Measurements from ENCODE around the gene FFAR4.
"Not testable (repeated sequence)": the region's sequence is repeated elsewhere in the genome, so short reads cannot be mapped to it uniquely, and the experiment has no call there.

The FFAR4 gene

DNA sequence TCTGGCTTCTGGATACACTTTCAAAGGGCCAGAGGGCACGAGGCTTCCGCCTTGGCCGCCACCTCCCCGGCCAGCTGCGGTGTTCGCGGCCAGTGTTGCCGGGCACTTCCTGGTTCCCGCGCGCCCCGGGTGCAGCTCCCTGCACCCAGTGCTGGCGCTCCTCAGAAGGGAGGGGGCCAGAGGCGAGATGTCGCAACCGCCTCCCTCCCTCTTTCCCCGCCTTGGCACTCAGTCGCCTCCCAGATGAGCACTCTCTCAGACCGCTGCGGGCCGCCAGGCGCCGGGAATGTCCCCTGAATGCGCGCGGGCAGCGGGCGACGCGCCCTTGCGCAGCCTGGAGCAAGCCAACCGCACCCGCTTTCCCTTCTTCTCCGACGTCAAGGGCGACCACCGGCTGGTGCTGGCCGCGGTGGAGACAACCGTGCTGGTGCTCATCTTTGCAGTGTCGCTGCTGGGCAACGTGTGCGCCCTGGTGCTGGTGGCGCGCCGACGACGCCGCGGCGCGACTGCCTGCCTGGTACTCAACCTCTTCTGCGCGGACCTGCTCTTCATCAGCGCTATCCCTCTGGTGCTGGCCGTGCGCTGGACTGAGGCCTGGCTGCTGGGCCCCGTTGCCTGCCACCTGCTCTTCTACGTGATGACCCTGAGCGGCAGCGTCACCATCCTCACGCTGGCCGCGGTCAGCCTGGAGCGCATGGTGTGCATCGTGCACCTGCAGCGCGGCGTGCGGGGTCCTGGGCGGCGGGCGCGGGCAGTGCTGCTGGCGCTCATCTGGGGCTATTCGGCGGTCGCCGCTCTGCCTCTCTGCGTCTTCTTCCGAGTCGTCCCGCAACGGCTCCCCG lies at the start of gene FFAR4:
FFAR4 (plus strand) TSS at position 231 of the 842 bp plus-strand sequence; CDS start at position 287, 56 bp downstream.
- DNase-seq: peak; percentile 27 to 45

DNA sequence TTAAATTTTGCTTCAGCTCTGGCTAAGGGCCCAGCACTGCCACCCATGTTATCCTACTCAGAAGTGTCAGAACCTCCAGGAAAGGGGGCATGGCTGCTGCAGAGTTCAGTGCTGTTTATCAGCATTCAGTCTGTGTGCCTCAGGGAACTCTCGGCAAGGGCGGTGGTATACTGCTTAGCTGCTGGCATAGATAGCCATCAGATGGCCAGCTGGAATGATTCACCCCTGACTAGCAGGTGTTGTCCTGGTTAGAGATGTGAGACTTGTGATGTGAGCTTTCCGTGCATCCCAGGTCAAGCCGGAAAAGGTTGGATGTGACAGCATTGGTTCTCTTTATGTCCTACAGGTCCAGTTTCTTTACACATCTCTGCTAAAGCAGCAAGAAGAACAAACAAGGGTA lies 47.9 kb upstream of the FFAR4 start:
- no peak for DNase-seq

DNA sequence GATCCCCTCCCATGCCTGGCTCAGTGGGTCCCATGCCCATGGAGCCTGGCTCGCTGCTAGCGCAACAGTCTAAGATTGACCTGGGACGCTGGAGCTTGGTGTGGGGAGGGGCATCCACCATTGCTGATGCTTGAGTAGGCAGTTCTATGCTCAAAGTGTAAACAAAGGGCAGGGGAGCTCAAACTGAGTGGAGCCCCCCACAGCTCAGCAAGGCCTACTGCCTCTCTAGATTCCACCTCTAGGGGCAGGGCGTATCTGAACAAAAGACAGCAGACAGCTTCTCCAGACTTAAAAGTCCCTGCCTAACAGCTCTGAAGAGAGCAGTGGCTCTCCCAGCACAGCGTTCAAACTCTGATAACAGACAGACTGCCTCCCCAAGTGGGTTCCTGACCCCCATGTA lies 31.2 kb upstream of the FFAR4 start:
- DNase-seq: no peak

GRCh38 chr10:93540871-93541270 lies 25.6 kb upstream of the FFAR4 start:
- not testable (repeated sequence) for DNase-seq

GRCh38 chr10:93541402-93542357 lies 24.8 kb upstream of the FFAR4 start:
- peak; percentile 21 to 76 for DNase-seq

- DNase-seq: no peak
Observed at GRCh38 chr10:93542358-93542791, 24.1 kb upstream of the FFAR4 start.

GRCh38 chr10:93546995-93547394 lies 19.5 kb upstream of the FFAR4 start:
- not testable (repeated sequence) for DNase-seq

GRCh38 chr10:93547522-93547921 lies 18.9 kb upstream of the FFAR4 start:
- no peak for DNase-seq

DNA sequence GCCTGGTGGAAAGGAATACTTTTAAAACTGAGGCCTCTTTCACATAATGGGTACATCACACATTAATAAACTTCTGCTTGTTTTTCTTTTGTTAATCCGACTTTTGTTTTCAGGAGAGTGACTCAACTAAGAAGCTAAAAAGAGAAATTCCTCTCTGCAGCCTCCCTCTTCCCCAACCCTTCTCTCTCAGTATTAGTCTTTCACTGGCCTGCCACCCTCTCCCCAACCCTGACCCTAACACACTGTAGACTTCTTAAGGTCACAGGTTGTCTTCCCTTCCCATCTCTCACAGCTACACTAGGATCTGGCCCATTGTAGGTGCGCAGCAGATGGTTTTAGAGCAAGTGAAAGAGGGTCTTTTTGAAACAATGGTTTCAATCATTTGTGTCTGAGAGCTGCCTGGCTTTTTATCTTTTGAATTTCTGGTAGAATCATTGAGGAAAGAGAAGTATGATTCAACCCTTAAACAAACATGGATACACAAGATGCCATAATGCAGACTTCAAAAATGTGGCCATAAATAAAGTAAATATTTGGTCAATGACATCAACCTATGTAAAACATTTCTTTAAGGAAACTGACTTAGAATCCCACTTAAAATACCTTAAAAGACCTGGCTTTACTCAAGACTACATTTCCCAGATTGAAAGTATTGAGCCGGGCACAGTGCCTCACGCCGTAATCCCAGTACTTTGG lies 17.9 kb upstream of the FFAR4 start:
- DNase-seq: no peak

- no peak for DNase-seq
Observed at GRCh38 chr10:93550606-93551005, 15.9 kb upstream of the FFAR4 start.

DNA sequence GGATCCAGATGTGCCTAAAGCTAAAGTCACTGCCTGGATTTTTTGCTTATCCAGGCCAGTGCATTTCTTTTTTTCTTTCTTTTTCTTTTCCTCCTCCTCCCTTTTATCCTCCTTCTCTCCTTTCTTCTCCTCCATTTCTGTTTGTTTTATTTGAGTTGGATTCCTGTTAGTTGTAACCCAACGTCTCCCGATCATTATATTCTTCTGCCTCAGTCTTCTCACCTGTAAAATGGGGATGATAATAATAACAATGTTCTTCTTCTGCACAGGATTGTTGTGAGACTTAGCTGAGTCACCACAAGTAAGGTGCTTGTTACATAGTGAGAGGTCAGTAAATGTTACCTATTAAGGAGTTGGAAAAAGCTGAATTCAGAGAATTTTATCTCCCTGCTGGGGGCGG lies 13.7 kb upstream of the FFAR4 start:
- DNase-seq: no peak

DNA sequence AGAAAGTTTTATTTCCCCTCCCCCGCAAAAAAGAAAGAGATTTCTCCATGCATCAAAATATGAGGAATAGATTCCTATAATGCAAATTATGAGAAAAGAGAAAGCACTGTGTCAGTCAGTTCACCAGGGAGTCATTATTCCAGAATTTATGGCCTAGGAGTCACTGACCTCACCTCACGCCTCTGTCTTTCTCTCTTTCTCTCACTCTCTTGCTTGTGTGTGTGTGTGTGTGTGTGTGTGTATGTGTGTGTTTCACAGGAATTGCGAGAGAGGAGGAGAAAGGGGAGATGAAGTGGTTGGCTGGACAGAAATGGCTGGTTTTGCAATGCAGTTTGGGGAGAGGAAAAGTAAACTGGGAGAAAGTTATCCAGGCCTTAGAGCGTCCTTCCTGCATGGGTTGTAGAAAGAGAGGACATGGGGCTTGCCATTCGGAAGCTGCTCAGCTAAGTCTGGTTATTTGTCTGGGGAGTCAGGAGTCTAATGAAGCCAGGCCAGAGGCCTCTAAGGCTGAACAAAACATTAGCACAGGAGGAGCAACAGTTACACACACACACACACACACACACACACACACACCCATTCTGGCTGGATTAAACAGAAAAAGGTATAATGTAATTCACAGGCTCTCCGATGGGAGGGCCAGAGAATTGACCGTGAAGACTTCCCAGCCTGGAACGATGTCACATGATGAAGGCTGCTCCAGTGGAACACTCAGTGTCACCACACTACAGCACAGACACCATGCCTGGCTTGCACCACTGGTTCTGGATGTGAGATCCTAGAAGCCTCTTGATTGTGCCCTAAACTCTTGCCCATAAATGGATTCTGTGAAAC lies 12.8 kb upstream of the FFAR4 start:
- no peak for DNase-seq

DNA sequence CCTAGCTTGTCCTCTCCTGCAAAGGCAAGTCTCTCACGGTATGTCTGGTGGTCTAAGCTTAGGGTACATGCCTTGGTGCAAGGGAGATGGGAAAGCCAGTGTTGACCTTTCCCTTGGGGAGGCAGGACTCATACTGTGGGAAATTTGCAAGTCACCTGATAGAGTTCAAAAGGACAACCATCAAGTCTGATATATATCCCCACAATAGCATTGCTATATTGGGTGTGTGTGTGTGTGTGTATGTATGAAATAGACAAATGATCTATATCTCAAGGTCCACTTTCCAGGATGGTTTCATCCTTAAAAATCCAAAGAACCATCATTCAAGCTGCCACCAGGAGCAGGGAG lies 12.2 kb upstream of the FFAR4 start:
- DNase-seq: no peak

DNA sequence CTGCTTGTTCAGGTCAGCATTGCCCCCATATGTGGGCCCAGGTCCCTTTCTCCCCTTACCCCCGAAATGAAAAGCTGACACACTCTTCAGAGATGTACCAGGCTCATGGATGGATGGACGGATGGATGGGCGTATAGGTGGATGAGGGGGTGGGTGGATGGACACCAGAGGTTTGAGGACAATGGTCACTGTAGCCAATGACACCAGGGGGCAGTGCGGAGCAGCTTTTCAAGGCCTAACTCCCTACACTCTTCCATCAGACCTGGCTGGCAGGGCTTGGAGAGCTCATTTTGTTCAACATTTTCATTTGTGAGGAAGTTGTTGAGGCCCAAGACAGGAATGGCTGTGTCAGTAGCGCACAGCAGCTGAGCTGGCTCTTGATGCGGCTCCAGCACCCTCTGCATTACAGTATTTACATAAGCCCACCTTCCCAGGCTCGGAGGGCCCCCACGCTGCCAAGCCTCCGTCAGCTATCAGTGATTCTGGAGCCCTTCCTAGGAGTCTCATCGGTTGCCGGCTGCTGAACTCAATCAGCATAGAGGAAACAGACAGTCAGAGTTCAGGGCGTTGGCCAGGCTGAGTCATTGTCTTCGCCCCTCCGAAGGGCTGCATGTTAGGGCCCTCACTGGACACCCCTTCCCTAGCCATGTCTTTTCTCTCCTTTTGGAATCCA lies 11.6 kb upstream of the FFAR4 start:
- peak; percentile 76 to 95 for DNase-seq

DNA sequence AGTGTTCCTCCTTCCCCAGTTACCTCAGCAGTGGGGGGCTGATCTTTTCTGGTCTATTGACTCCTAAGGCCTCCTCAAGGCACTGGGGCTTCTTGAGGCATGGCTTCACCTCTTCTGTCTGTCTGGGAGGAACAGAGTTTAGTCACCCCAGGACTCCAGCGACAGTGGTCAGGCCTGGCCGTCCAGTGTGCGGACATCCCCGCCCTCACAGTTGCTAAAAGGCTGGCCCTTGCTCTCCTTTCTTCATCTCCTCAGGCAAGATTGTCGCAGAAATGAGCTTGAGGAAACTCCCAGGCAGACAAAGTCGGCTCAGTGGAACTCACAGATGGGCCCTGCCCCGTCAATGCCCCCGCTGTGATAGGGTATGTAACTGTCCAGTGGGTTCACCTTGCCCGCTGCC lies 7.0 kb upstream of the FFAR4 start:
- DNase-seq: no peak

DNA sequence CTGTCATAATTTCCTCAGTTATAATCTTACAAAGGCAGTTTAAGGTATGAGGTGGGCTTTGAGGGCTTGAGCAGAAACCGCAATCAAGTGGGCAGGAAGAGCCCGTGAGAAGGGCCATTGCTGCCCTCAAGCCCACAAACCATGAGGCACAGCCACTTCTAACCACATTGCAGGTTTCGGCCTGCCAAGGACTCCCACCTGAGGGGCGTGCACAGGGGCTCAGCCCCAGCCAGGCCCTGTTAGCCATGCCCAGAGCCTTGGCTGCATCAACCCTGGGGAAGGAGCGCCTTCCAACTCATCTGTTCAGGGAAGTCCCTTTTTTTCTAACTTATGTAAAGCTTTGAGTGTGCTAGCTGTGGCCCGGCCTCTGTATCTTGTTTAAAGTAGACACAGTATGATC lies 5.9 kb upstream of the FFAR4 start:
- DNase-seq: no peak

- DNase-seq: peak; percentile 62 to 80
Observed at GRCh38 chr10:93565446-93565845, 1.0 kb upstream of the FFAR4 start.

- DNase-seq: no peak
Observed at GRCh38 chr10:93567277-93568104, 1.0 kb downstream of the FFAR4 start.

DNA sequence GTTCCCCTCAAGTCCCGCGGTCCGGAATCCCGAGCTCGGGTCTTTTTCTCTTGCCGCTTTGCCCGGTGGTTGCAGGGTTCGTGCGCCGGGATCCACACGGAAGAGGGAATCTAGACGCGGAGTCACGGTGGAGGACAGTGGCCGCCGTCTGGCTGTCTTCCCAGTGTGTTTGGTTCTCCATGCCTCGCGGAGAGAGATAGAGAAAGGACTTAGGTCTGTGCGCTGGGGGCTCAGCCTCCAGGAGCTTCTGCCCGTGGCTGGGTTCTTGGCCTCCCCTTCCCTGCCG lies 1.6 kb downstream of the FFAR4 start:
- DNase-seq: no peak

DNA sequence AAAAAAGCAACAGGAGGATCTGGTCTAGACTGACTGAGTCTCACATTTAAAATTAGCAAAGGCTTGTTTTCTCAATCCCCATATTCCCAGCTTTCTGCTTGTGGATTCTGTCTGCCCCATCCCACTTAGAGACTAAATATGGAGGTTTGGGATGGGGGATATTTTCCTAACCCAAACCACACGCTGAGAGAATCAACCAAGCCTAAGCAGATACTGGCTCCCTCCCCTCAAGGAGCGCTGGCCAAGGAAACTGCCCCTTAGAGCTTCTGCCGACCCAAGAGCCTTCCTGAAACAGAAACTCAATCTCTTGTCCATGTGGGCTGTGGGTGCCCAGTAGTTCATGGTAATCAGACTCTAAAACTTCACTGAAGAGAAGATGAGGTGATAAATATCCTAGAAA lies 3.9 kb downstream of the FFAR4 start:
- DNase-seq: no peak

- DNase-seq: no peak
Observed at GRCh38 chr10:93572606-93573005, 6.1 kb downstream of the FFAR4 start.

Measured in inflammatory macrophage treated with lipopolysaccharide for 1 hour (primary cell).